GM20000 (cell line): Measurements from ENCODE around the gene PPP3CB.

Source experiments
- DNase-seq: peaks from one replicate; pipeline ENCODE4 v3.0.0; 2012; ENCODE audit warnings: low spot score
- TF ChIP-seq, protein P1 (sequence below): IDR thresholded peaks from 2 replicates; pipeline ENCODE4 v1.5.1; 2012; ENCODE audit warnings: mild to moderate bottlenecking, control low read depth; ENCODE audit errors: extremely low read depth, missing control alignments

The PPP3CB gene

DNA sequence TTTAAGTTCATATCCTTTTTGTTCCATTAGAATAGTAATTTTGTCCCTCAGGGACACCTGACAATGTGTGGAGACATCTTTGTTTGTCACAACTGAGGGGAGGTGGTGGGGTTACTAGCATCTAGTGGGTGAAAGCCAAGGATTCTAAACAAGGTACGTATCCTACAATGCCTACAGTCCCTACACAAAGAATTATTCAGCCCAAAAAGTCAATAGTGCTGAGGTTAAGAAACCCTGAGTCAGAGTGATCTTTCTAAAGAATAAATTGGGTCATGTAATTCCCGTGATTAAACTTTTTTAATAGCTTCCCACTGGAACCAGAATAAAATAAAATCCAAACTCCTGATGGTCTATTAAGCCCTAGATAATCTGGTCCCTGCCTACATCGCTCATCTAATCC lies 79.3 kb downstream of the PPP3CB start:
- TF ChIP-seq, protein P1, sequence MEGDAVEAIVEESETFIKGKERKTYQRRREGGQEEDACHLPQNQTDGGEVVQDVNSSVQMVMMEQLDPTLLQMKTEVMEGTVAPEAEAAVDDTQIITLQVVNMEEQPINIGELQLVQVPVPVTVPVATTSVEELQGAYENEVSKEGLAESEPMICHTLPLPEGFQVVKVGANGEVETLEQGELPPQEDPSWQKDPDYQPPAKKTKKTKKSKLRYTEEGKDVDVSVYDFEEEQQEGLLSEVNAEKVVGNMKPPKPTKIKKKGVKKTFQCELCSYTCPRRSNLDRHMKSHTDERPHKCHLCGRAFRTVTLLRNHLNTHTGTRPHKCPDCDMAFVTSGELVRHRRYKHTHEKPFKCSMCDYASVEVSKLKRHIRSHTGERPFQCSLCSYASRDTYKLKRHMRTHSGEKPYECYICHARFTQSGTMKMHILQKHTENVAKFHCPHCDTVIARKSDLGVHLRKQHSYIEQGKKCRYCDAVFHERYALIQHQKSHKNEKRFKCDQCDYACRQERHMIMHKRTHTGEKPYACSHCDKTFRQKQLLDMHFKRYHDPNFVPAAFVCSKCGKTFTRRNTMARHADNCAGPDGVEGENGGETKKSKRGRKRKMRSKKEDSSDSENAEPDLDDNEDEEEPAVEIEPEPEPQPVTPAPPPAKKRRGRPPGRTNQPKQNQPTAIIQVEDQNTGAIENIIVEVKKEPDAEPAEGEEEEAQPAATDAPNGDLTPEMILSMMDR = no peak
- no peak for DNase-seq

GRCh38 chr10:73414230-73414945 lies 81.4 kb downstream of the PPP3CB start:
- no peak for DNase-seq
- TF ChIP-seq, protein P1 = no peak

GRCh38 chr10:73413528-73414229 lies 82.1 kb downstream of the PPP3CB start, which contains the start of gene ANXA7:
Gene ANXA7 (minus strand): TSS chr10:73414058. CDS start chr10:73400856, 13,202 bp downstream.
- peak; percentile 97 for DNase-seq
- TF ChIP-seq, protein P1 = no peak

DNA sequence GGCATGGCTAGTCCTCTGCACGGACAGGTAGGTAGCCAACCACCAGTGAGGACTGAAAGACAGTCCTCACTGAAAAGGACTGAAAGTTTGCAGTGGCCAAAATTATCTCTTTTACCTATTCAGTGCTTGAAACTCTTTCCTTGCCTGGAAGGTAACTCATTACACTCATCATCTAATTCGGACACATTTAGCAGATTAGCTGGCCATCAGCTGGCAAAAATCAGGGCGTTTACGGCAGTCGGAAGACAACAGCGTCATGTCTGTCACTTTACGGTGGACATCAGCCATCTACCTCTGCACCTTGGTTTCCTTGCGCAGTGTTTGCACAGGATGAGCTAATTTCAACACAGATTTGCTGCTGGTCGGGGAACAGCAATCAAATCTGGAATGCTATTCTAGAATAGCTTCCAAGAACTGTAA lies 82.7 kb downstream of the PPP3CB start:
- TF ChIP-seq, protein P1 = no peak

GRCh38 chr10:73410897-73411296 lies 84.9 kb downstream of the PPP3CB start:
- no peak for DNase-seq
- TF ChIP-seq, protein P1 = no peak

More for the DNA sequence above, 82.7 kb downstream of the PPP3CB start:
- DNase-seq = peak; percentile 64

DNA sequence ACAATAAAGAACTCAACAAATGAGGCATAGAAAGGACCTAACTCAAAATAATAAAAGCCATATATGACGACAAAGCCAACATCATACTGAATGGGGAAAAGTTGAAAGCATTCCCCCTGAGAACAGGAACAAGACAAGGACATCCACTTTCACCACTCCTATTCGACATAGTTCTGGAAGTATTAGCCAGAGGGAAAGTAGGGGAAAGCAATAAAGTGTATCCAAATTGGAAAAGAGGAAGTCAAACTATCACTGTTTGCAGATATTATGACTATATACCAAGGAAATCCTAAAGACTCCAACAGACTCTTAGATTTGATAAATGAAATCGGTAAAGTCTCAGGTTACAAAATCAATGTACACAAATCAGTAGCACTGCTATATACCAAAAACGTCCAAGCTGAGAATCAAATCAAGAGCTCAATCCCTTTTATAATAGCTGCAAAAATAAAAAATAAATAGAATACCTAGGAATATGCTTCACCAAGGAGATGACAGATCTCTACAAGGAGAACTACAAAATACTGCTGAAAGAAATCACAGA lies 86.8 kb downstream of the PPP3CB start:
- TF ChIP-seq, protein P1 = no peak
- DNase-seq = no peak

GRCh38 chr10:73408061-73408460 lies 87.8 kb downstream of the PPP3CB start:
- TF ChIP-seq, protein P1 = no peak
- DNase-seq = no peak
